Left colon (tissue), 2 donors: ENCODE data around the gene SLC6A3. TPM values are rescaled to one million over a fixed set of nuclear protein-coding genes. Genes with fewer than 3 reads are reported as not detected.
"Not testable (repeated sequence)": the region's sequence is repeated elsewhere in the genome, so short reads cannot be mapped to it uniquely, and the experiment has no call there.

Experiments used
- ATAC-seq: fragments of 200-7000 bp; cut with Tn5 transposase; one replicate; pipeline ENCODE4 v1.9.1; 2020; ENCODE audit warnings: mild to moderate bottlenecking, moderate library complexity
- DNase-seq, 2 donors: peaks; one replicate each; pipeline ENCODE4 v3.0.0-alpha.2; 2020
- intact Hi-C, 2 donors: fragments of 100-400 bp; cut with DNase I in 1 of 2; cut with micrococcal nuclease in 1 of 2; formaldehyde crosslinking; loops; one replicate each; pipeline versions ENCODE4 v1.11.2 to v1.14.0; 2022; cut with DNase I, micrococcal nuclease
- total RNA-seq, 2 donors: library from RNA; stranded (reverse); fragmentation: NEBNext Ultra II Directional; extraction: Animal tissue kit (Norgen Biotek cat#: 25700); gene quantifications; one replicate each; pipeline ENCODE4 v1.2.1, GENCODE V29; 2021
- donor health status: DM: no; HTN: no; CAD: no.
- donor health status: DM: yes; HTN: yes; CAD: no.

The SLC6A3 gene
- total RNA-seq, 2 donors from 2014 or later = not detected

DNA sequence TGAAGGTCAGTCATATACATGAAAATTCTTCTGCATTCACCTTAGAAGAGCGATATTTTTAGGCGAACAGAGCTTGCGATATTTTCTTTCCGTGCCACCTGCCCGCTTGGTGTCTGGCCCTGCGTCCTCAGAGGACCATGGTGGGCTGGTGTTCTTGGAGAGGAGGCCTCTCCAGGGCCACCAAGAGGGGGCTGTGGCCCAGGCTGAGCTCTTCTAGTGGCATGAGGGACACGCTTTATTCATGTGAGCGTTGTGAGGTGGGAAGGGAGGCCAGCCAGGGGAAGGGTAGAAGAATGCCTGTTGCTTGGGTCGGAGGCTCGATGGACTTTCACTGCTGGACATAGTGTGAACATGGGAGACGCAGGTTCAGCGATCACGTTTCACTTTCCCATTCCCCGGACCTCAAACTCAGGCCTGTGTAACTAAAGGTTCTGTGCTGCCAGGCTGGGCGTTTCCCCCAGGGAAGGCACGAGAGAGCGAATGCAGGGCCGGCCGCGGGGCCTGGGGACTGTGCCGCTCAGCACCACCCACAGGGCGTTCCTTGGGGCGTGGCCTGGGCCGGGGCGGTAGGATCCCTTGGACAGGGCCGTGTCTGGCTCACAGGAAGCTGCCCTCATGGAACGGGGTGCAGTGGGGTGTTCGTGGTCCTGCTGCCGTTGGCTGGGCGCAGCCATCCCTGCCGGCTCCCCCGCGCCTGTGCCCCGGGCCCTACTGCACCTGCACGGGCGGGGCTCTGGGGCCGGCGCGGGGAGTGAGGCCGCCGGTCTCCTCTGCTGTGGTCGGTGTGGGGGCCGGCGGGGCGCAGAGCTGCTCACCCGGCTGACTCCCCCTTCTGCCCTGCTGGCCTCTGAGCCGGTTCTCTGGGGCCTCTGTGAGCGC lies 59.6 kb downstream of the SLC6A3 start:
- intact Hi-C loops = no loop called here
- ATAC-seq (peak; percentile 97), DNase-seq (peak; percentile 92 to 96)

DNA sequence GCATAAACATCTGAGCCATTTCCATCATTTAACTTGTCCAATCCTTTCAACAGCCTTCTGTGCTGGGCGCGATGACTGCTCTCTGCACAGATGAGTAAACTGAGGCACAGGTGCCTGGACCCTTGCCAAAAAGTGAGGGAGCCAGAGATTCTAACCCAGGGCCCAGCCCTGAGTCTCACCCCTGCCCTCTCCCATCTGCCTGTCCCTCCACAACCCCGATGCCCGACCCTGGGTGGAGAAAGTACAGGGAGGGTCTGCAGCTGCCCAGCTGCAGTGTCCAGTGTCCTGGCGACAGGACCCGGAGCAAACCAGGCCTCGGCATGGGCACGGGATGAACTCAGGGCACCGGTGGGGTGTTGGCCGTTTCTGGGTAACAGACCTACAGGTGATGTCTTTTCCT lies 60.7 kb downstream of the SLC6A3 start:
- intact Hi-C loops = no loop called here
- no peak for DNase-seq
- ATAC-seq = no peak

DNA sequence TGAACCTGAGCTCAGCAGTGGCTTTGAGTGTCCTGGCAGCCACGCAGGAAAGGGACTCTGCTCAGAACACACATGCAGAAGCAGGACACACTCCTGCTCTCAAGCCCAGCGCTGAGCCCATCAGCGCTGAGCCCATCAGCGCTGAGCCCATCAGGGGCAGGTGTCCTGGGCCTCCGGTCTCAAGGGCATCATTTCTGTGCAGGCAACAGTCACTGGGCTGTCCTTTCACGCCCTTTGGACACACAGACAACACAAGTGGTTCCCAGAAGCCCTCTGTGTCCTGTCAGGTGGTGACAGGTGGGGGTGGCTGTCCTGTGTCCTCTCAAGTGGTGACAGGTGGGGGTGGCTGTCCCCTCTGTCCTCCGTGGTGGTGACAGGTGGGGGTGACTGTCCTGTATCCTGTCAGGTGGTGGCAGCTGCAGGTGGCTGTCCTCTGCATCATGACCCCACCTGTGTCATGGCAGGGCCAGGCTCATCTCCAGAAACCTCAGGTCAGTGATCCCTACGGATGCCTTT lies 61.3 kb downstream of the SLC6A3 start:
- ATAC-seq = no peak
- intact Hi-C loops = no loop called here
- DNase-seq = no peak

DNA sequence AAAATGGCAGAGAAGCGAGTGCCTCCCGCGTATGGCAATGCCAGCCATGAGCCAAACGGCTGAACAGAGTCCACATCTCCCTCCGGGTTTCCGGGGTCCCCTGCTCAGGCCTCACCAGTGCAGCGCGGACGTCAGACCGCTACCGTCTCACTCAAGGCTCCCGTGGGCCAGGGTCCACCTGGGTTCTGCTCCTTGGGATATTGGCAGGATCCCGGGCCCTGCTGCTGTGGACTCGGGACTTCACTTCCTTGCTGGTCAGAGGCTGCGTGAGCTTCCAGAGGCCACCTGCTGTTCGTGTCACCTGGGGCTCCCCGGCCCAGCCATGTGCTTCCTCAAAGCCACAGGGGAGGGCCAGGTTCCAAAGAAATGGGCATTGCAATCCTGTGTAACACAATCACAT lies 61.9 kb downstream of the SLC6A3 start:
- no peak for ATAC-seq
- DNase-seq = no peak
- intact Hi-C loops = no loop called here

DNA sequence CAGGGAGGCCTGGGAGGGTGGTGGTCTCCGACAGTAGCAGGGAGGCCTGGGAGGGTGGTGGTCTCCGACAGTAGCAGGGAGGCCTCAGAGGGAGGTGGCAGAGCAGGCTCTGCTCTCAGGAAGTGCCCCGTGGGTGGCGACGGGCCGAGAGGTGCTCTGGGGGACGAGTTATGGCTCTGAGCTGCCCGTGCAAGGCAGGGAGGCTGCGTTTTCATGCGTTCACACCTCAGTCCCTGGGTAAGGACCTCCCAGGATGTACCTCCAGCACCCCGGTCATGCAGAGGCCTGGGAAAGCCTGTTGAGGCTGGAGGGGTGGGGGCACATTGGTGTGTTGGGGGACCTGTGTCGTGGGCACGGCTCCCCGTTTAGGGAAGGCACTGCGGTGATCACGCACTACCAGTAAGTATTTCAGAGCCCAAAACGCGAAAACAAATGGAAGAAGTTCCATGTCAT lies 63.0 kb downstream of the SLC6A3 start:
- intact Hi-C loops = no loop called here
- DNase-seq = no peak
- no peak for ATAC-seq

DNA sequence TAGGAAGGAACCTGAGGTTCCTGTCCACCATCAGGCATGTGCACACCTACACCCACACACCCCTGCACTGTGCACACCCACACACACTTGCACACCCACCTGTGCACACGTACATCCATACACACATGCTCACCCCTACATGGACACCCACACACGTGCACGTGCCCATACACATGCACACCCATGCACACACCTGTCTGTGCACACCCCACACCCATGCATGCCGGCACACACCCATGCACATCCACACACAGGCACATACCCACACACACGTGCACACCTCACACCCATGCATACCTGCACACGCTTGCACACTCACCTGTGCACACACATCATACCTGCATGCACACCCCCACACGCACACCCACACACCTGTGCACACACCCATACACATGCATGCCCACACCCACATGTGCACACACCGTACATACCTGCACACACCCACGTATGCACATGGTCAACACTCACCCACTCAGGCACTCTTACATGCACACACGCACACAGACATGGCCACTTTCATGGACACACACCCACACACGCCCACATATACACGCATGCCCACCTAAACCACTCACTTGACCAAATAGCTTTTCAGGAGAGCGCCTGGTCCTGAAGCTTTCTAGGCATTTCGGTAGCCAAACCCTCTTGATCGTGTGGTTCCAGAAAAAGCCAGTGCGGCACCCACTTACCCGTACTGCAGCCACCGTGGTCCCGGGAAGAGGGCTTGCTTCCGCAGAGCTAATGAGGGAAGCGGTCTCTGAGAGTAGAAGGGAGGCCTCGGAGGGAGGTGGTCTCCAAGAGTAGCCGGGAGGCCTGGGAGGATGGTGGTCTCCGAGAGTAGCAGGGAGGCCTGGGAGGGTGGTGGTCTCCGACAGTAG lies 63.6 kb downstream of the SLC6A3 start:
- DNase-seq = no peak
- ATAC-seq = no peak
- intact Hi-C loops = no loop called here

DNA sequence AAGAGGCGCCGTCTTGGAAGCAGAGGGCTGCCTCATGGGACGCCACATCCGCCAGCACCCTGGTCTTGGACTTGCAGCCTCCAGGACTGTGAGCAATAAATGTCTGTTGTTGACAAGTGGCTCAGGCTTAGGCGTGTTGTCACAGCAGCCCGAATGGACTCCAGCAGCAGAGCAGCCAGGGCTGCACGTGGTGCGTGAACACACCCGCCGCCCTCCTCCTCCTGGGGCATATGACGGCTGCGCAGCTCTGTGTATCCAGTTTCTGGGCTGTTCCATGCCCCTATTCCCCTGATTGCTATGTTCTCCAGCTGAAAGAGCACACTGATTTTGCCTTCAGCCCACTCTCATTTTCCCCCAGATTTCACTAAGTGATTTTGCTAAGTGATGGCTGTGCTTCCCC lies 64.3 kb downstream of the SLC6A3 start:
- ATAC-seq (peak; percentile 17), DNase-seq (no peak)
- intact Hi-C loops = no loop called here

DNA sequence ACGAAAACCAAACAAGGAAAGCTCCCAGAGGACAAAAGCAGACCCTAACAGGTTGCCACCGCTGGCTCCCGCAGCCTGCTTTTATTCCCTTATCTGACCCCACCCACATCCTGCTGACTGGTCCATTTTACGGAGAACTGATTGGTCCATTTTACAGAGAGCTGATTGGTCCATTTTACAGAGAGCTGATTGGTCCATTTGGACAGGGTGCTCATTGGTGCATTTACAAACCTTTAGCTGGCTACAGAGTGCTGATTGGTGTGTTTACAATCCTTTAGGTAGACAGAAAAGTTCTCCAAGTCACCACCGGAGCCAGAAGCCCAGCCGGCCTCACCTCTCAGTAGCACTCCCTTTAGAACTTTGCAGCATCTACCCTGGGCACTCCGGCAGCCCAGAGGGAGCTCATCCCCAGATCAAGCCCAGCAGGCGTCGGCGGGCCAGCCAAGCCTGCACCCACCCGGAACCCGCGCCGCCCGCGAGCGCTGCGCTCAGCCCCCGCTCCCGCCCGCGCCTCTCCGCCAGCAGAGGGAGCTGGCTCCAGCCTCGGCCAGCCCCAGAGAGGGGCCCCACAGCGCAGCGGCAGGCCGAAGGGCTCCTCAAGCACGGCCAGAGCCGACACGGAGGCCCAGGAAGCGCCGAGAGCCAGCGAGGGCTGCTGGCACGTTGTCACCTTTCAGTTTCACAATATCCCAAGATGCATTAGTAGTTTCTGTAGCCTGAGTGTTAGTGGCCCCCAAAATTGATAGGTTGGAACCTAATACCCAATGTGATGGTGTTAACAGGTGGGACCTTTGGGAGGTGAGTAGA lies 65.0 kb downstream of the SLC6A3 start:
- DNase-seq = peak in 1 of 2 donors; percentile 60
- intact Hi-C loops = no loop called here
- ATAC-seq = peak; percentile 78

DNA sequence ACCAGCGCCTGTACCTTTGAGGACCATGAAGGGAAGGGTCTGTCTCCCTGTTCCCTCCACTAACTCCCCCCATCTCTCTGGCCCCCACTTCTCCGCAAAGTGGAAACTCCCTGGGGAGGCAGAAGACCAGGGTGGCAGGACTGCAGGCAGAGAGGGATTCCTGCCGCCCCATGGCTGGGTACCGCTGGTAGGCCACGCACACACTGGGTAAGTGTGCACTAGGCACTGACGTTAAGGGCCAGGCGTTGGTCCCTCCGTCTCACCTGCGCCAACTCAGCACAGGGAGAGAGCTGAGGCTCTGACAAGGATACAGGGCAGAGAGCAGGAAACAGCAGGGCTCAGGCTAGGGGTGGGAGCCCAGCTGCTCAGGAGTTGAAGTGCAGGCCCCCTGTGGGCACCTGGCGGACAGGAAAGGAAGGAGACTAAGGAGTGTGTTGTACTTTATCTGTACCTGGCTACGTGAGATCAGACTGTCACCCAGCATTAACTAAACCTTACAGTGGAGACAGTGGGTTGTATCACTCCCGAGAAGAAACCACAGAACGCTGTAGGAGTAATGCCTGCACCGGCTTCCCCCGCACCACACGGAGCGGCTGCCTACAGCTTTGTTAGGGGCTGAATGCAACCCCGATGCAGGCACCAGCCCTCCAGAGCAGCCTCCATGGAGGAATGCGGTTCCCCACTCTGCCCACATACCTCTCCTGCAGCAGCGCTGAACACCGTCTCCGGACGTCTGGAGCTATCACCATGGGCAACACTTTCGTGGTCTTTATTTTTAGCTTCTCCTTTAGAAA lies 66.2 kb downstream of the SLC6A3 start:
- intact Hi-C loops = loop anchor here in 1 of 2 donors (5.0 kb wide), 1 partner anchor 263 kb away; no protein-coding TSS in a partner anchor
- no peak for ATAC-seq
- DNase-seq = no peak

DNA sequence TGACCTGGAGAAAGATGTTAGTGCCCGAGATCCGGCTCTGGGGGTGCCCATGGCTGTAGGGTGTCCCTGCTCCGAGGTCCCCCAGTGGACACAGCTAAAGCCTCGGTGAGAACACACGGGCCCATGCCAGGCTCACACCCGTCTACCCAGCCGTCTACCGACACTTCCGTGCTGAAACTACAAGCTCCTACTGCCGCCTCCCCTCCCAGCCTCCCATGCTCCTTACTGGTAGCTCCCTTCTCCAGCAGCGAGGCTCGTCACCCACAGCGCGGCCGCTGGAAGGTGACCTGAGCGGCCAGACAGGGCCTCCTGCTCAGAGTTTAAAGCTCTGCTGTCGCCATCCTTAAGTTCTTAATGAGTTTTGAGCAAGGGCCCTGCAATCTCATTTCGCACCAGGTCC lies 67.1 kb downstream of the SLC6A3 start:
- DNase-seq (no peak), ATAC-seq (no peak)
- intact Hi-C loops = loop anchor here in 1 of 2 donors (5.0 kb wide), 1 partner anchor 264 kb away; no protein-coding TSS in a partner anchor

DNA sequence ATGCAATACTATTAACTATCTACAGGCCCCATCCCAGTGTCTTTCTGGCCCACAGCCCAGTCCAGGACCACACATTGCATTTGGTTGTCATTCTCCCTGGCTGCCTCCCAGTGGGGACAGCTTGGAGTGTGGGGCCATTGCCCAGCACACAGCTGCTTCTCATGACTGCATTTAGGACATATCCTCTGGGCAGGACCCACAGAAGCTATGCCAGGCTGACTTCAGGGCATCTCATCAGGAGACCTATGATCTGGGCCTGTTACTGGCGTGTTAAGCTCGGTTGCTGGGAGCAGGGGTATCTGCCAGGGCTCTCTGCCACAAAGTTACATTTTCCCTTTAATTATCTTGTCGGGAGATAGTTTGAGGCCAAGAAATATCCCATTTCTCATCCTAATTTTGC lies 68.3 kb downstream of the SLC6A3 start:
- DNase-seq (no peak), ATAC-seq (no peak)
- intact Hi-C loops = loop anchor here in 1 of 2 donors (5.0 kb wide), 1 partner anchor 265 kb away; no protein-coding TSS in a partner anchor

DNA sequence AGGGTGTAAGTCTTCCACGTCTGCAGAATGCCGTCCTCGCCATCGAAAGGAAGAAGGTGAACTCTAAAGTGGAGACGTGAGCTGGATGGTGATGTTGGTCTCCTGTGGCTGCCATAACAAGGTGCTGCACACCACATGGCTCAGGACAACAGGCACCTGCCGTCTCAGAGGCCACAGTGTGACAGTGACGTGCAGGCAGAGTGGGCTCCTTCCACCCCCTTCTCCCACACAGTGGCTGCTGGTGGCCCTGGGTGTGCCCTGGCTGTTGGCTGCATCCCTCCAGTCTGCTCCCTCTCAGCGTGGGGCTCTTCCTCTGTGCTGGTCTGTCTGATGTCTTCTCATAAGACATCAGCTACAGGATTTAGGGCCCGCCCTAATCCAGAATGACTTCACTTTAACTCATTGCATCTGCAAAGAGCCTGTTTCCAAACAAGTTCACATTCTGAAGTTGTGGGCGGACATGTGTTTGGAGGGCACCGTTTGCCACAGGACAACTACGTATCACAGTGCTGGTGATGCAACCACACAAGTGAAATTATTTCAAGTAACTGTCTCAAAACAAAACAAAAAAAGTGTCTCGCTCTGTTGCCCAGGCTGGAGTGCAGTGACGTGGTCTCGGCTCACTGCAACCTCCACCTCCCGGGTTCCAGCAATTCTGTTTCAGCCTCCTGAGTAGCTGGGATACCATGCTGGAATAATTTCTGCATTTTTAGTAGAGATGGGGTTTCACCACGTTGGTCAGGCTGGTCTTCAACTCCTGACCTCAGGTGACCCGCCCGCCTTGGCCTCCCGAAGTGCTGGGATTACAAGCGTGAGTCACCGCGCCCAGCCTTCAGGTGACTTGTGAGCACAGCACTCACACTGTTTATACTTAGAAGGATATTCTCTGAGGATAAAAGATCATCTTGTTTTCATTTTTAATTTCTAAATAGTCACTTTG lies 69.1 kb downstream of the SLC6A3 start:
- ATAC-seq = no peak
- DNase-seq = no peak
- intact Hi-C loops = loop anchor here in 1 of 2 donors (5.0 kb wide), 1 partner anchor 266 kb away; no protein-coding TSS in a partner anchor

DNA sequence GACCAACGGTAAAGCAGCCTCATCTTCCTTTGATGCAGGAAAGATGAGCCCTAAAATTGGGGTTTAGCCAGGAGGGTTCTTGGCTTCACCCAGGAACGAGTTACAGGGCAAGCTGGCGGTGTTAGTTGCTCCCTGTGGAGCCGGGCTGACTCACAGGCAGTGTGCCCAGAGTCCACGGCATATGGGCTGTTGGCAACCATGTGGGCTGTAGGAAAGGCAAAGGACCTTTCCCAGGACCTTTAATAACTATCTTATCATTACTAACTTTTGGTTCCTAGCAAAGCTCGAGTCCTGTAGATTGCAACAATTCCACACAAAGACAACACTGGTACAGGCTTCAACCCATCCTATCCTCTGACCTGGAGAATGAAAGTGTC lies 70.6 kb downstream of the SLC6A3 start:
- DNase-seq (no peak), ATAC-seq (no peak)
- intact Hi-C loops = loop anchor here in 1 of 2 donors (5.0 kb wide), 1 partner anchor 268 kb away; no protein-coding TSS in a partner anchor

DNA sequence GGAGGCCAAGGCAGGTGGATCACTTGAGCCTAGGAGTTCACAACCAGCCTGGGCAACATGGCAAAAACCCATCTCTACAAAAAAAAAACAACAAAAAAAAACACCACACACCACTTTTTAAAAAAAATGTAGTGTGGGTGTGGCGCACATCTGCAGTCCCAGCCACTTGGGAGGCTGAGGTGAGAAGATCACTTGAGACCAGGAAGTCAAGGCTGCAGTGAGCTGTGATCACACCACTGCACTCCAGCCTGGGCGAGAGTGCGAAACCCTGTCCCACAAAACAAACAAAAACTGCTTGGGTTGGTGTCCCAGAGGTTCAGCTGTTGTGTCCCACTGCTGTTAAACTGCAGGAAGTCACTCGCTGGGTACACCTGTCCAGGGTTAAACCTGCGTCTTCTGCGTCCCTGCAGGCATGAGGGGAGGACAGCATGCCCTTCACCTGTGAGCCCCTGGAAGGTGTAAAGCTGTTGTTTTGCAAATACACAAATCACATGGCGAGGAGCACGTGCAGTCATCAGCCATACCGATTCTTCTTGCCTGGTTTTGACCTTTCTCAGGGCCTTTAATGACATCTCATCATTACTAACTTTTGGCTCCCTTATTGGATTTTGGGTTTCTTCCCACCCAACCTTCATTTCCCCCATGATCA lies 71.1 kb downstream of the SLC6A3 start:
- no peak for ATAC-seq
- no peak for DNase-seq
- intact Hi-C loops = no loop called here

DNA sequence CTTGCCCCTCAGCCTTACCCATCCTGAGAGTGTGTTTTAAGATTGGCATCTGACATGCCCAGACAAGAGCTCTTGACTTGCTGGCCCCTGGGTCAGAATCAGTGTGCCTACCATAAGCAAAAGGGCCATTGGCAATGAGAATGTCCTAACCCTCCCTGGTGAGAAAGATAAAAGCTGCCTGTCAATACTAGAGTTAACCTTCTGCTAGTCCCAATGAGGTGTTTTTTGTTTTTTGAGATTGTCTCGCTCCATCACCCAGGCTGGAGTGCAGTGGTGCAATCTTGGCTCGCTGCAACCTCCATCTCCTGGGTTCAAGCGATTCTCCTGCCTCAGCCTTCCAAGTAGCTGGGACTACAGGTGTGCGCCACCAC lies 73.3 kb downstream of the SLC6A3 start:
- DNase-seq, intact Hi-C loops, ATAC-seq: not testable (repeated sequence)
